GM12878 (cell line): ENCODE measurements around the gene HLA-F. TPM values are rescaled to one million over a fixed set of nuclear protein-coding genes. Genes with fewer than 3 reads are reported as not detected.

ENCODE experiments used
- ATAC-seq: fragments of 200-7000 bp; cut with Tn5 transposase; 3 replicates; pipeline ENCODE4 v1.9.1; 2020; ENCODE audit warnings: mild to moderate bottlenecking, moderate library complexity
- BruUV-seq: library from RNA; stranded (reverse); fragments of 400-500 nt; replicated peaks from 2 replicates; lab custom pipeline; 2021; lab: Mats Ljungman, UMichigan
- CTCF ChIA-PET: fragments of 300-600 bp; sonication (Branson Sonifier 250); formaldehyde crosslinking; extraction: SDS; loops from one replicate; lab custom pipeline; 2021; ENCODE audit warnings: inconsistent platforms; lab: Yijun Ruan, JAX
- POLR2A ChIA-PET: fragments of 350-600 bp; formaldehyde crosslinking; extraction: SDS; loops from one replicate; lab custom pipeline; 2021; ENCODE audit warnings: inconsistent platforms; lab: Charles Lee
- RAD21 ChIA-PET: fragments of 300-600 bp; sonication (Branson Sonifier 250); formaldehyde crosslinking; loops from one replicate; lab custom pipeline; 2023; ENCODE audit warnings: antibody characterized with exemption; ENCODE audit not compliant: unreplicated experiment; lab: Charles Lee
- SMC1A ChIA-PET: fragments of 300-600 bp; sonication (Branson Sonifier 250); formaldehyde crosslinking; loops from one replicate; lab custom pipeline; 2023; ENCODE audit not compliant: unreplicated experiment, uncharacterized antibody; lab: Charles Lee
- DNase-seq: peaks from one replicate; pipeline ENCODE4 v3.0.0-alpha.2; 2011; ENCODE audit warnings: low read depth, low spot score
- FAIRE-seq: peaks from 3 replicates; lab custom pipeline; 2011; peaks lifted over from hg19 to GRCh38; lab: Jason Lieb, UNC
- H2AFZ ChIP-seq: 2 replicates; pipeline ENCODE4 v1.6.0; 2011; ENCODE audit warnings: low read depth, low read length, control low read depth; ENCODE audit not compliant: control insufficient read depth
- H3K27ac ChIP-seq: 2 replicates; pipeline ENCODE4 v1.5.1; 2011; ENCODE audit warnings: control low read depth; ENCODE audit not compliant: control insufficient read depth, insufficient read depth
- H3K27me3 ChIP-seq, 2 experiments: replicated peaks in 1 of 2; 2 replicates each; pipeline versions ENCODE4 v1.6.0 to v1.6.1; 2011; ENCODE audit warnings: low read length in 1 of 2; ENCODE audit not compliant: control insufficient read depth in 2 of 2, insufficient read depth in 2 of 2
- H3K36me3 ChIP-seq, 2 experiments: 2 replicates each; pipeline ENCODE4 v1.5.1; 2011; ENCODE audit warnings: low read length in 1 of 2; ENCODE audit not compliant: control insufficient read depth in 2 of 2, insufficient read depth in 2 of 2
- H3K4me1 ChIP-seq: 2 replicates; pipeline ENCODE4 v1.6.1; 2011; ENCODE audit warnings: mild to moderate bottlenecking, low read length, moderate library complexity, mixed read lengths; ENCODE audit not compliant: control insufficient read depth, insufficient read depth
- H3K4me2 ChIP-seq: 2 replicates; pipeline ENCODE4 v1.6.0; 2011; ENCODE audit warnings: control low read depth; ENCODE audit not compliant: control insufficient read depth, insufficient read depth
- H3K4me3 ChIP-seq: fragments of 200-600 bp; sonication (generic); 2 replicates; pipeline ENCODE4 v1.5.1; 2016
- H3K79me2 ChIP-seq: 2 replicates; pipeline ENCODE4 v1.6.0; 2011; ENCODE audit warnings: low read length; ENCODE audit not compliant: control insufficient read depth, insufficient read depth
- H3K9ac ChIP-seq: 2 replicates; pipeline ENCODE4 v1.8.0; 2011; ENCODE audit warnings: low read length, control low read depth, mixed read lengths; ENCODE audit not compliant: control insufficient read depth, insufficient read depth
- H3K9me3 ChIP-seq: replicated peaks from 3 replicates; pipeline ENCODE4 v1.5.1; 2011; ENCODE audit warnings: mild to moderate bottlenecking, low read length; ENCODE audit not compliant: control insufficient read depth, insufficient read depth
- H4K20me1 ChIP-seq: 2 replicates; pipeline ENCODE4 v1.6.0; 2011; ENCODE audit not compliant: control insufficient read depth, insufficient read depth
- ESRRA ChIP-seq: IDR thresholded peaks from 2 replicates; pipeline ENCODE4 v1.6.1; 2012; ENCODE audit warnings: mild to moderate bottlenecking, low read length, improper control_type of control experiment
- KDM1A ChIP-seq: fragments of 200-600 bp; sonication (generic); IDR thresholded peaks from 2 replicates; pipeline ENCODE4 v1.6.1; 2016; ENCODE audit warnings: borderline replicate concordance
- MEF2A ChIP-seq: IDR thresholded peaks from 2 replicates; pipeline ENCODE4 v1.6.1; 2011; ENCODE audit warnings: low read depth, mild to moderate bottlenecking, low read length, moderate library complexity; ENCODE audit not compliant: insufficient read depth
- MTA3 ChIP-seq: IDR thresholded peaks from 2 replicates; pipeline ENCODE4 v1.6.1; 2012; ENCODE audit warnings: low read length, inconsistent platforms, borderline replicate concordance
- NFYA ChIP-seq: IDR thresholded peaks from 2 replicates; pipeline ENCODE4 v1.6.1; 2011; ENCODE audit warnings: low read depth, mild to moderate bottlenecking, low read length, improper control_type of control experiment, borderline replicate concordance
- POLR2AphosphoS5 ChIP-seq: IDR thresholded peaks from 2 replicates; pipeline ENCODE4 v1.6.1; 2011; ENCODE audit warnings: mild to moderate bottlenecking, low read length, inconsistent platforms
- RAD51 ChIP-seq: fragments of 450-650 bp; IDR thresholded peaks from 2 replicates; pipeline ENCODE4 v1.6.1; 2016; ENCODE audit warnings: moderate library complexity, mild to moderate bottlenecking, inconsistent platforms
- RBBP5 ChIP-seq: fragments of 200-600 bp; sonication (generic); conservative IDR thresholded peaks from 2 replicates; pipeline ENCODE4 v1.6.1; 2016
- RCOR1 ChIP-seq: conservative IDR thresholded peaks from 2 replicates; pipeline ENCODE4 v1.6.1; 2012; ENCODE audit warnings: low read depth, low read length, improper control_type of control experiment
- YY1 ChIP-seq: IDR thresholded peaks from 2 replicates; pipeline ENCODE4 v1.6.1; 2011; ENCODE audit warnings: low read depth, mild to moderate bottlenecking, low read length
- ZNF217 ChIP-seq: fragments of 450-650 bp; IDR thresholded peaks from 2 replicates; pipeline ENCODE4 v1.6.1; 2017; ENCODE audit warnings: antibody characterized with exemption, mild to moderate bottlenecking
- WGBS: methylation state at CpG from one replicate; pipeline ENCODE4 v1.1.6; 2016; ENCODE audit warnings: low lambda C conversion rate; ENCODE audit not compliant: insufficient replicate concordance, insufficient coverage; ENCODE audit errors: missing lambda C conversion rate; 5-methylcytosine and 5-hydroxymethylcytosine counted together
- in situ Hi-C: fragments of 300-500 bp; cut with MboI; formaldehyde crosslinking; loops from 9 replicates; pipeline ENCODE4 v1.14.3; 2018; ENCODE audit warnings: mixed read lengths
- intact Hi-C: fragments of 100-400 bp; cut with micrococcal nuclease; formaldehyde crosslinking; loops from one replicate; pipeline ENCODE4 v1.14.2; 2022; ENCODE audit not compliant: unreplicated experiment
- polyA plus RNA-seq, 11 experiments: library from polyadenylated mRNA; depleted of rRNA in 4 of 11; unstranded in 6 of 11; stranded (reverse) in 5 of 11; fragments of >200 nt; fragmentation: Nextera tagmentation in 4 of 11; fragmentation: Illumina TruSeq in 1 of 11; extraction: Ambion mirVana in 4 of 11; extraction: Trizol in 1 of 11; gene quantifications; 1 replicate in 1 of 11; 2 replicates in 10 of 11; pipeline versions ENCODE4 v1.2.1 to v1.2.3, GENCODE V29; 2011 to 2016; ENCODE audit warnings: inconsistent platforms in 2 of 11, missing spikeins in 2 of 11, low read depth in 1 of 11
- total RNA-seq, 4 experiments: library from RNA; depleted of rRNA in 3 of 4; stranded (reverse); fragments of >200 nt in 3 of 4; fragmentation: Illumina TruSeq in 1 of 4; extraction: Trizol in 1 of 4; gene quantifications; 2 replicates each; pipeline versions ENCODE4 v1.2.1 to v1.2.3, GENCODE V29; 2013 to 2021
- TF ChIP-seq, protein P1 (sequence below): IDR thresholded peaks from 2 replicates; pipeline ENCODE4 v1.6.1; 2012; ENCODE audit warnings: mild to moderate bottlenecking, low read depth, low read length
- TF ChIP-seq, protein P2 (sequence below): fragments of 450-650 bp; IDR thresholded peaks from 2 replicates; pipeline ENCODE4 v1.6.1; 2017; ENCODE audit warnings: low read depth, mild to moderate bottlenecking, moderate library complexity
- TF ChIP-seq, protein P3 (sequence below): fragments of 450-650 bp; conservative IDR thresholded peaks from 2 replicates; pipeline ENCODE4 v1.6.1; 2017; ENCODE audit warnings: mild to moderate bottlenecking, moderate library complexity

Gene HLA-F
- total and polyA plus RNA-seq, 10 of the 15 experiments (the other 5 are each of a cell fraction or from before 2014, with no cell fraction given): 30.1 to 342 (median 145) TPM

DNA sequence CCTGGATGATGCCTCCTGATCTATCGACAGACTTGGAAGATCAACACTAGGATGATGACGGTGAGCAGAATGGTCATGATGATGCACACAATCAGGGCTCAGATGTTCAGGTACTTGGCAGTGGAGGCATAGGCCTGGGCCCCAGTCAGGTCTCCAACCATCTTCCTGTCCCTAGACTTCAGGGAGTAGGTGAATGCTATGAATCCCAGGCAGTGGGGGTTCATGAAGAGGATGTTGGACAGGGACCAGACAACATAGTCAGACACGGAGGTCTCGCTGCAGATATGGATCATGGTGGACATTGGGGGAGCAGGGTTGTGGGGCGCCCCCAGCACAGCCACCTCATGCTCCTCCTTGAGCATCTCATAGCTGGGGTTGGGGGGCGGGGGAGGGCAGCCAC, 27.5 kb downstream of the HLA-F start (continued):
- TF ChIP-seq, protein P1, sequence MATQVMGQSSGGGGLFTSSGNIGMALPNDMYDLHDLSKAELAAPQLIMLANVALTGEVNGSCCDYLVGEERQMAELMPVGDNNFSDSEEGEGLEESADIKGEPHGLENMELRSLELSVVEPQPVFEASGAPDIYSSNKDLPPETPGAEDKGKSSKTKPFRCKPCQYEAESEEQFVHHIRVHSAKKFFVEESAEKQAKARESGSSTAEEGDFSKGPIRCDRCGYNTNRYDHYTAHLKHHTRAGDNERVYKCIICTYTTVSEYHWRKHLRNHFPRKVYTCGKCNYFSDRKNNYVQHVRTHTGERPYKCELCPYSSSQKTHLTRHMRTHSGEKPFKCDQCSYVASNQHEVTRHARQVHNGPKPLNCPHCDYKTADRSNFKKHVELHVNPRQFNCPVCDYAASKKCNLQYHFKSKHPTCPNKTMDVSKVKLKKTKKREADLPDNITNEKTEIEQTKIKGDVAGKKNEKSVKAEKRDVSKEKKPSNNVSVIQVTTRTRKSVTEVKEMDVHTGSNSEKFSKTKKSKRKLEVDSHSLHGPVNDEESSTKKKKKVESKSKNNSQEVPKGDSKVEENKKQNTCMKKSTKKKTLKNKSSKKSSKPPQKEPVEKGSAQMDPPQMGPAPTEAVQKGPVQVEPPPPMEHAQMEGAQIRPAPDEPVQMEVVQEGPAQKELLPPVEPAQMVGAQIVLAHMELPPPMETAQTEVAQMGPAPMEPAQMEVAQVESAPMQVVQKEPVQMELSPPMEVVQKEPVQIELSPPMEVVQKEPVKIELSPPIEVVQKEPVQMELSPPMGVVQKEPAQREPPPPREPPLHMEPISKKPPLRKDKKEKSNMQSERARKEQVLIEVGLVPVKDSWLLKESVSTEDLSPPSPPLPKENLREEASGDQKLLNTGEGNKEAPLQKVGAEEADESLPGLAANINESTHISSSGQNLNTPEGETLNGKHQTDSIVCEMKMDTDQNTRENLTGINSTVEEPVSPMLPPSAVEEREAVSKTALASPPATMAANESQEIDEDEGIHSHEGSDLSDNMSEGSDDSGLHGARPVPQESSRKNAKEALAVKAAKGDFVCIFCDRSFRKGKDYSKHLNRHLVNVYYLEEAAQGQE: no peak

DNA sequence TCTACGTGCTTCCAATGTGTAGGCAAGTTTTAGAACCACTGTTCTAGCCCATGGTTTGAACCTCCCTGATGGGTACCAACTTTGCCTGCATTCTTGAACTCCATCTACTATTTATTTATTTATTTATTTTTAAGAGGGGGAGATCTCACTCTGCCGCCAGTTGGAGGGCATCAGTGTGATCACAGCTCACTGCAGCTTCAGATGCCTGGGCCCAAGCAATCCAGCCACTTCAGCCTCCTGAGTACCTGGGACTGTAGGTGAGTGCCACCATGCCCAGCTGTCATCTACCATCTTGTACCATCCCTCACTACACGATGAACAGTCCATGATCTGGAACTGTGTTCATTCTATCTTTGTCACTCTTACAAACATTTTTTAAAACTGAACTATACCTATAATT, 28.2 kb downstream of the HLA-F start:
- intact Hi-C loops: loop anchor here (10.0 kb wide), 1 partner anchor 97 kb away; the partner anchor contains the start of gene MOG
- Histone ChIP-seq H3K79me2 (peaks cover 5% of the 10 kb centered on the region), H3K27ac (no peak overlapping the region), H3K27me3 (no peaks in the 10 kb centered on the region), H3K4me3 (peak overlapping the region; percentile 66; the same call in 1 of the 2 replicates), H4K20me1 (no peaks in the 10 kb centered on the region), H3K9me3 (no peaks in the 10 kb centered on the region), H3K4me2 (peak overlapping the region; percentile 79), H3K4me1 (peaks cover 10% of the 10 kb centered on the region), H3K36me3 (no peaks in the 10 kb centered on the region), H2AFZ (no peak overlapping the region), H3K9ac (peak overlapping the region; percentile 94; the same call in 1 of the 2 replicates)
- ChIA-PET RAD21 (interaction anchor here (1.1 to 1.9 kb wide), 2 partner anchors 13 to 45 kb away, joined by 3 to 10 read pairs; no protein-coding TSS in a partner anchor), SMC1A (interaction anchor here (0.8 to 3.1 kb wide), 7 partner anchors 11 to 97 kb away, joined by 3 to 16 read pairs (median 7); no protein-coding TSS in a partner anchor), POLR2A (interaction anchor here (1.0 to 1.5 kb wide), 2 partner anchors 9 to 34 kb away, joined by 3 read pairs; no protein-coding TSS in a partner anchor), CTCF (interaction anchor here (0.6 to 8.7 kb wide), 12 partner anchors 12 to 856 kb away, joined by 3 to 117 read pairs (median 5); partner anchors contain the start of gene HLA-F)
- TSS peak; percentile 70 for BruUV-seq
- TF ChIP-seq RCOR1 (no peak), POLR2AphosphoS5 (no peak), RAD51 (no peak), ZNF217 (no peak), RBBP5 (no peak), YY1 (no peak), MEF2A (no peak), KDM1A (no peak), MTA3 (no peak), ESRRA (no peak), NFYA (no peak)
- TF ChIP-seq, protein P2, sequence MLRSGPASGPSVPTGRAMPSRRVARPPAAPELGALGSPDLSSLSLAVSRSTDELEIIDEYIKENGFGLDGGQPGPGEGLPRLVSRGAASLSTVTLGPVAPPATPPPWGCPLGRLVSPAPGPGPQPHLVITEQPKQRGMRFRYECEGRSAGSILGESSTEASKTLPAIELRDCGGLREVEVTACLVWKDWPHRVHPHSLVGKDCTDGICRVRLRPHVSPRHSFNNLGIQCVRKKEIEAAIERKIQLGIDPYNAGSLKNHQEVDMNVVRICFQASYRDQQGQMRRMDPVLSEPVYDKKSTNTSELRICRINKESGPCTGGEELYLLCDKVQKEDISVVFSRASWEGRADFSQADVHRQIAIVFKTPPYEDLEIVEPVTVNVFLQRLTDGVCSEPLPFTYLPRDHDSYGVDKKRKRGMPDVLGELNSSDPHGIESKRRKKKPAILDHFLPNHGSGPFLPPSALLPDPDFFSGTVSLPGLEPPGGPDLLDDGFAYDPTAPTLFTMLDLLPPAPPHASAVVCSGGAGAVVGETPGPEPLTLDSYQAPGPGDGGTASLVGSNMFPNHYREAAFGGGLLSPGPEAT: no peak
- TF ChIP-seq, protein P3, sequence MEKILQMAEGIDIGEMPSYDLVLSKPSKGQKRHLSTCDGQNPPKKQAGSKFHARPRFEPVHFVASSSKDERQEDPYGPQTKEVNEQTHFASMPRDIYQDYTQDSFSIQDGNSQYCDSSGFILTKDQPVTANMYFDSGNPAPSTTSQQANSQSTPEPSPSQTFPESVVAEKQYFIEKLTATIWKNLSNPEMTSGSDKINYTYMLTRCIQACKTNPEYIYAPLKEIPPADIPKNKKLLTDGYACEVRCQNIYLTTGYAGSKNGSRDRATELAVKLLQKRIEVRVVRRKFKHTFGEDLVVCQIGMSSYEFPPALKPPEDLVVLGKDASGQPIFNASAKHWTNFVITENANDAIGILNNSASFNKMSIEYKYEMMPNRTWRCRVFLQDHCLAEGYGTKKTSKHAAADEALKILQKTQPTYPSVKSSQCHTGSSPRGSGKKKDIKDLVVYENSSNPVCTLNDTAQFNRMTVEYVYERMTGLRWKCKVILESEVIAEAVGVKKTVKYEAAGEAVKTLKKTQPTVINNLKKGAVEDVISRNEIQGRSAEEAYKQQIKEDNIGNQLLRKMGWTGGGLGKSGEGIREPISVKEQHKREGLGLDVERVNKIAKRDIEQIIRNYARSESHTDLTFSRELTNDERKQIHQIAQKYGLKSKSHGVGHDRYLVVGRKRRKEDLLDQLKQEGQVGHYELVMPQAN: no peak
- 100% methylated on average over 3 of the region's 3 CpGs for WGBS
- ATAC-seq (no peak), FAIRE-seq (no peak), DNase-seq (no peak)
- in situ Hi-C loops: no loop called here
